ENCODE data around the gene POU6F2. TPM values are rescaled to one million over a fixed set of nuclear protein-coding genes. Genes with fewer than 3 reads are reported as not detected.
"Not testable (repeated sequence)": the region's sequence is repeated elsewhere in the genome, so short reads cannot be mapped to it uniquely, and the experiment has no call there.

The POU6F2 gene
- total RNA-seq, 1 experiment from 2014 or later = not detected

GRCh38 chr7:39005036-39005435, 27.3 kb downstream of the POU6F2 start:
- H3K36me3 ChIP-seq (ENCODE audit: insufficient read depth, low read length, poor library complexity, severe bottlenecking) = no peaks in the 10 kb centered on the region
- H3K4me3 ChIP-seq (ENCODE audit: low read depth, low read length, poor library complexity, severe bottlenecking) = no peak overlapping the region
- no peaks in the 10 kb centered on the region for H3K9me3 ChIP-seq (ENCODE audit: low read depth, low read length, poor library complexity, severe bottlenecking)
- H3K27me3 ChIP-seq (replicated peaks; ENCODE audit: insufficient read depth, low read depth, low read length, poor library complexity) = peaks cover 43% of the 10 kb centered on the region
- intact Hi-C loops (cut with micrococcal nuclease; ENCODE audit: unreplicated experiment) = no loop called here
- POLR2A ChIA-PET (ENCODE audit: low non-redundant PET) = no interaction called here
- no TSS peak for BruUV-seq (replicated peaks)
- H3K27ac ChIP-seq (ENCODE audit: low read depth, low read length, poor library complexity, severe bottlenecking) = no peak overlapping the region
- H3K4me1 ChIP-seq (ENCODE audit: insufficient read depth, low read length, poor library complexity, severe bottlenecking) = no peaks in the 10 kb centered on the region
- DNase-seq (ENCODE audit: low spot score) = no peak
- CTCF ChIA-PET = no interaction called here
- no peak for TF ChIP-seq EZH2 (IDR thresholded peaks at IDR 0.05; ENCODE audit: borderline replicate concordance, low read depth, low read length, poor library complexity, severe bottlenecking)
- no peak for TF ChIP-seq CTCF (conservative IDR thresholded peaks at IDR 0.05; ENCODE audit: low read depth, low read length)

GRCh38 chr7:39005461-39005860, 27.8 kb downstream of the POU6F2 start:
- intact Hi-C loops (cut with micrococcal nuclease; ENCODE audit: unreplicated experiment) = no loop called here
- Histone ChIP-seq H3K36me3 (ENCODE audit: insufficient read depth, low read length, poor library complexity, severe bottlenecking) (no peaks in the 10 kb centered on the region), H3K4me3 (ENCODE audit: low read depth, low read length, poor library complexity, severe bottlenecking) (no peak overlapping the region), H3K27me3 (replicated peaks; ENCODE audit: insufficient read depth, low read depth, low read length, poor library complexity) (peaks cover 42% of the 10 kb centered on the region), H3K4me1 (ENCODE audit: insufficient read depth, low read length, poor library complexity, severe bottlenecking) (no peaks in the 10 kb centered on the region), H3K27ac (ENCODE audit: low read depth, low read length, poor library complexity, severe bottlenecking) (no peak overlapping the region), H3K9me3 (ENCODE audit: low read depth, low read length, poor library complexity, severe bottlenecking) (no peaks in the 10 kb centered on the region)
- ChIA-PET CTCF (no interaction called here), POLR2A (ENCODE audit: low non-redundant PET) (no interaction called here)
- BruUV-seq (replicated peaks) = no TSS peak
- TF ChIP-seq CTCF (conservative IDR thresholded peaks at IDR 0.05; ENCODE audit: low read depth, low read length) (no peak), EZH2 (IDR thresholded peaks at IDR 0.05; ENCODE audit: borderline replicate concordance, low read depth, low read length, poor library complexity, severe bottlenecking) (no peak)
- no peak for DNase-seq (ENCODE audit: low spot score)

DNA sequence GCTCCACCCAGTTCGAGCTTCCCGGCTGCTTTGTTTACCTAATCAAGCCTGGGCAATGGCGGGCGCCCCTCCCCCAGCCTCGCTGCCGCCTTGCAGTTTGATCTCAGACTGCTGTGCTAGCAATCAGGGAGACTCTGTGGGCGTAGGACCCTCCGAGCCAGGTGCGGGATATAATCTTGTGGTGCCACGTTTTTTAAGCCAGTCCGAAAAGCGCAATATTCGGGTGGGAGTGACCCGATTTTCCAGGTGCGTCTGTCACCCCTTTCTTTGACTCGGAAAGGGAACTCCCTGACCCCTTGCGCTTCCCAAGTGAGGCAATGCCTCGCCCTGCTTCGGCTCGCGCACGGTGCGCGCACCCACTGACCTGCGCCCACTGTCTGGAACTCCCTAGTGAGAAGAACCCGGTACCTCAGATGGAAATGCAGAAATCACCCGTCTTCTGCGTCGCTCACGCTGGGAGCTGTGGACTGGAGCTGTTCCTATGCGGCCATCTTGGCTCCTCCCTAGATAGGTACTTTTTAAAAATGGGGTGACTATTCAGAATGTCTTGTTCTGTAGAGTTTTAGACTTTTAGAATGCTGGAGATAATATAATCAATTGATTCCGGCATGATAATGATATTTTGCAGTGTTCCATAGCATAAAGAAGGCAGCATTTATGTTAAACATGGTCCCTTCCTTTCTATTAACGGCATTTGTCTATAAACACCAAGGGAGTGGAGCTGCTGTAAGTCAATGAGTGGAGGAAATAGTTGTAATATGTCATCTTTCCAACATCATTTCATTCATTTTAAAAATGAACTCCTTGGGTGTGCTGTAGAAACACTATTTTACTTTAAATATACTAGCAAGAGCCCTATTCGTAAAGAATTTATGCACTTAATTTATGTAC, 35.6 kb downstream of the POU6F2 start:
- H3K4me1 ChIP-seq (ENCODE audit: insufficient read depth, low read length, poor library complexity, severe bottlenecking); BruUV-seq (replicated peaks); H3K27ac ChIP-seq (ENCODE audit: low read depth, low read length, poor library complexity, severe bottlenecking); POLR2A ChIA-PET (ENCODE audit: low non-redundant PET); intact Hi-C loops (cut with micrococcal nuclease; ENCODE audit: unreplicated experiment); H3K36me3 ChIP-seq (ENCODE audit: insufficient read depth, low read length, poor library complexity, severe bottlenecking); H3K27me3 ChIP-seq (replicated peaks; ENCODE audit: insufficient read depth, low read depth, low read length, poor library complexity); DNase-seq (ENCODE audit: low spot score); H3K9me3 ChIP-seq (ENCODE audit: low read depth, low read length, poor library complexity, severe bottlenecking); H3K4me3 ChIP-seq (ENCODE audit: low read depth, low read length, poor library complexity, severe bottlenecking); CTCF ChIA-PET: not testable (repeated sequence)

DNA sequence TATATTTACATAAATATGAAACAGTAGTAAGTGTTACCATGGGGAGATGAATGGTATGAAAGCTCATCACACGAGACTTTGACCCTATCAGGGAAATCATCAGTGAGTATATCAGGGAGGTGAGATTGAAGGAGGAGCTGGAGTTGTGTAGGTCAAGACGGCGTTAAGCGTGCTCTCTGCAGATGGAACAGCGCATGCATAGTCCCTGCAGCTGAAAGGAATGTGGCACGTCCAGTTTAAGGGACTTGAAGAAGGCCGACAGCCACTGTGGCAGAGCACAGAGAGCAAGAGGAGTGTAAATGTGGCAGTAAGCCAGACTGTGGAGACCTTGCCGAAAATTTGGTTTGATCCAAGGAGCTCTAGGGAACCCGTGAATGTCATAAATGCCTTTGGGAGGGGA, 38.9 kb downstream of the POU6F2 start:
- ChIA-PET POLR2A (ENCODE audit: low non-redundant PET) (no interaction called here), CTCF (no interaction called here)
- Histone ChIP-seq H3K27ac (ENCODE audit: low read depth, low read length, poor library complexity, severe bottlenecking) (no peak overlapping the region), H3K9me3 (ENCODE audit: low read depth, low read length, poor library complexity, severe bottlenecking) (no peaks in the 10 kb centered on the region), H3K4me1 (ENCODE audit: insufficient read depth, low read length, poor library complexity, severe bottlenecking) (no peaks in the 10 kb centered on the region), H3K4me3 (ENCODE audit: low read depth, low read length, poor library complexity, severe bottlenecking) (no peak overlapping the region), H3K27me3 (replicated peaks; ENCODE audit: insufficient read depth, low read depth, low read length, poor library complexity) (peaks cover 9% of the 10 kb centered on the region), H3K36me3 (ENCODE audit: insufficient read depth, low read length, poor library complexity, severe bottlenecking) (no peaks in the 10 kb centered on the region)
- BruUV-seq (replicated peaks) = no TSS peak
- TF ChIP-seq EZH2 (IDR thresholded peaks at IDR 0.05; ENCODE audit: borderline replicate concordance, low read depth, low read length, poor library complexity, severe bottlenecking) (no peak), CTCF (conservative IDR thresholded peaks at IDR 0.05; ENCODE audit: low read depth, low read length) (no peak)
- DNase-seq (ENCODE audit: low spot score) = no peak
- intact Hi-C loops (cut with micrococcal nuclease; ENCODE audit: unreplicated experiment) = no loop called here

Data from A673 (cell line).